Neural crest cell (in vitro differentiated cells): ENCODE results near the gene ADI1. TPM values are rescaled to one million over a fixed set of nuclear protein-coding genes. Genes with fewer than 3 reads are reported as not detected.

Source experiments
- DNase-seq: peaks from one replicate; pipeline ENCODE4 v3.0.0; 2021; ENCODE audit warnings: low read depth, mixed read lengths, low spot score
- H3K27ac Mint-ChIP-seq: one replicate; pipeline ENCODE4 v1.8.0; 2021; ENCODE audit warnings: mild to moderate bottlenecking, mixed read lengths; ENCODE audit not compliant: unreplicated experiment
- H3K27me3 Mint-ChIP-seq: 2 replicates; pipeline ENCODE4 v1.8.0; 2021; ENCODE audit warnings: low read depth, mild to moderate bottlenecking, mixed read lengths
- H3K36me3 Mint-ChIP-seq: 2 replicates; pipeline ENCODE4 v1.8.0; 2021; ENCODE audit warnings: low read depth, mild to moderate bottlenecking, mixed read lengths
- H3K4me1 Mint-ChIP-seq: 2 replicates; pipeline ENCODE4 v1.8.0; 2021; ENCODE audit warnings: mixed read lengths
- H3K4me3 Mint-ChIP-seq: one replicate; pipeline ENCODE4 v1.8.0; 2021; ENCODE audit warnings: mild to moderate bottlenecking, mixed read lengths
- H3K9me3 Mint-ChIP-seq: 2 replicates; pipeline ENCODE4 v1.8.0; 2021; ENCODE audit warnings: mixed read lengths
- long read RNA-seq: library from polyadenylated mRNA; unstranded; transcript quantifications from one replicate; pipeline ENCODE4 v2.0.0, GENCODE V29; 2020
- total RNA-seq: library from RNA; stranded (reverse); gene quantifications from 2 replicates; pipeline ENCODE4 v1.2.1, GENCODE V29; 2021
- TF ChIP-seq, protein P1 (sequence below): fragments of 200-600 bp; sonication (generic); conservative IDR thresholded peaks from 2 replicates; pipeline ENCODE4 v1.5.0; 2021; ENCODE audit warnings: antibody characterized with exemption, mild to moderate bottlenecking

Gene ADI1, protein sequence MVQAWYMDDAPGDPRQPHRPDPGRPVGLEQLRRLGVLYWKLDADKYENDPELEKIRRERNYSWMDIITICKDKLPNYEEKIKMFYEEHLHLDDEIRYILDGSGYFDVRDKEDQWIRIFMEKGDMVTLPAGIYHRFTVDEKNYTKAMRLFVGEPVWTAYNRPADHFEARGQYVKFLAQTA
- total RNA-seq: 32.4 and 32.8 TPM in 2 replicates
- long read RNA-seq, transcript ADI1-201 (4 exons, 2,391 nt): major isoform, 114 of 122 reads
- long read RNA-seq, partial matches to known transcripts: 3 of 122 reads
- long read RNA-seq, other reads (novel, unspliced or antisense): 3 of 122 reads

DNA sequence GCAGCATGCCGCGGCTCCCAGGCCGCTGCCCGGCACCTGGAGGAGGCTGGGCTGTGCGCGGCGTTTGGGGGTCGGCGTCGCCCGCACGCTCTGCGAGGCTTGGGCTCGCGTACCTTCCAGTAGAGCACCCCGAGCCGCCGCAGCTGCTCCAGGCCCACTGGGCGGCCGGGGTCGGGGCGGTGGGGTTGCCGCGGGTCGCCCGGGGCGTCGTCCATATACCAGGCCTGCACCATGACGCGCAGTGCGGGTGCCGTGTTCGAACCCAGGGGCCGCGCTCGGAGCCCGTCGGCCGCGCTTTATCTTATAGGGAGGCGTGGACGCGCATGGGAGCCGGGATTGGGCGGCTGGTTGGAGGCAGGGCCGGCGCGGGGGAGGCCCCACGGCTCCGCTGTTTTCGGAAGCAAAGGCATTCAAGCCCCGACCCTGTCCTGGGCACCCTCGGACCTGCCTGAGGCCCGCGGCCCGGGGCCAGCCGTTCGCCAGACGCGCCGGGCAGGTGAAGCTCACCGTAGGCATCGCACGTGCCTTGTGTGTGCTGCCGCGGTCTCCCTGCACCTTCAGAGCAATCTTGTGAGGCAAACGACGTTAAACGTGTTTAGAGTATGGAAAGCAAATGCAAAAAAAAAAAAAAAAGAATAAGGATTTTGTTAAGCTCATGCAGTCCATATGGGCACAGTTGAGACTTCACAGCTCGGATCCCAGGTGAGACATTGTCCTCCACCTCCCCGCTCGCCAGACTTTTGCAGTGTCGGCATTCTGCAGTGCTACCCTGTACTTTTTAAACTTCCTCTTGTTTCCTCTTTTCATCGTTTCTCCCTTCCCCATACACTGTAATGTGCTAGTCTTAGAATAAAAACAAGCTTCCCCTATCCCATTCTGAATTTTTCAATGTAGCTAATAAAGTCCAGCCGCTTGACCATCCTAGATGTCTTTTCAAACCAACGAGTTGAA, at the start of gene ADI1:
TSS of gene ADI1 (minus strand) at position 277 of the 951 bp plus-strand sequence. CDS start at position 233, 44 bp downstream.
- TF ChIP-seq, protein P1, sequence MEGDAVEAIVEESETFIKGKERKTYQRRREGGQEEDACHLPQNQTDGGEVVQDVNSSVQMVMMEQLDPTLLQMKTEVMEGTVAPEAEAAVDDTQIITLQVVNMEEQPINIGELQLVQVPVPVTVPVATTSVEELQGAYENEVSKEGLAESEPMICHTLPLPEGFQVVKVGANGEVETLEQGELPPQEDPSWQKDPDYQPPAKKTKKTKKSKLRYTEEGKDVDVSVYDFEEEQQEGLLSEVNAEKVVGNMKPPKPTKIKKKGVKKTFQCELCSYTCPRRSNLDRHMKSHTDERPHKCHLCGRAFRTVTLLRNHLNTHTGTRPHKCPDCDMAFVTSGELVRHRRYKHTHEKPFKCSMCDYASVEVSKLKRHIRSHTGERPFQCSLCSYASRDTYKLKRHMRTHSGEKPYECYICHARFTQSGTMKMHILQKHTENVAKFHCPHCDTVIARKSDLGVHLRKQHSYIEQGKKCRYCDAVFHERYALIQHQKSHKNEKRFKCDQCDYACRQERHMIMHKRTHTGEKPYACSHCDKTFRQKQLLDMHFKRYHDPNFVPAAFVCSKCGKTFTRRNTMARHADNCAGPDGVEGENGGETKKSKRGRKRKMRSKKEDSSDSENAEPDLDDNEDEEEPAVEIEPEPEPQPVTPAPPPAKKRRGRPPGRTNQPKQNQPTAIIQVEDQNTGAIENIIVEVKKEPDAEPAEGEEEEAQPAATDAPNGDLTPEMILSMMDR: no peak
- DNase-seq: peak; percentile 67
- Mint-ChIP-seq H3K4me1 (peaks cover 25% of the 10 kb centered on the region), H3K9me3 (peaks cover 3% of the 10 kb centered on the region), H3K36me3 (peaks cover 14% of the 10 kb centered on the region), H3K27me3 (no peaks in the 10 kb centered on the region), H3K4me3 (peak within 1 kb of the TSS; percentile 85), H3K27ac (peak within 1 kb of the TSS; percentile 77)

DNA sequence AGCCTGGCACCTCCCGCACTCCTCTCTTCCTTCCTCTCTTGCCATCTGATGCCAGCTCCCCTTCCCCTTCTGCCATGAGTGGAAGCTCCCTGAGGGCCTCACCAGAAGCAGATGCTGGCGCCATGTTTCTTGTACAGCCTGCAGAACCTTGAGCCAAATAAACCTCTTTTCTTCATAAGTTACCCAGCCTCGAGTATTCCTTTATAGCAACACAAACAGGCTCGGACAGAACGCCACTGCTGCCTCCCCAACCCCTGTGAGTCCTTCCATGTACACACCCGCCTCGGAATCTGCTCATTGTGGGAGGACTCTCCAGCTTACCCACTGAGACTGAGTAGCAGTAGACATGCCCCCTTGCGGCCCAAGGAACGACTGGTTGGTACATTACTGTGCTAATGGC, 47.5 kb upstream of the ADI1 start:
- TF ChIP-seq, protein P1: no peak
- Mint-ChIP-seq H3K4me1 (no peaks in the 10 kb centered on the region), H3K36me3 (no peaks in the 10 kb centered on the region), H3K9me3 (no peaks in the 10 kb centered on the region), H3K4me3 (no peak overlapping the region), H3K27me3 (no peaks in the 10 kb centered on the region), H3K27ac (no peak overlapping the region)
- no peak for DNase-seq

DNA sequence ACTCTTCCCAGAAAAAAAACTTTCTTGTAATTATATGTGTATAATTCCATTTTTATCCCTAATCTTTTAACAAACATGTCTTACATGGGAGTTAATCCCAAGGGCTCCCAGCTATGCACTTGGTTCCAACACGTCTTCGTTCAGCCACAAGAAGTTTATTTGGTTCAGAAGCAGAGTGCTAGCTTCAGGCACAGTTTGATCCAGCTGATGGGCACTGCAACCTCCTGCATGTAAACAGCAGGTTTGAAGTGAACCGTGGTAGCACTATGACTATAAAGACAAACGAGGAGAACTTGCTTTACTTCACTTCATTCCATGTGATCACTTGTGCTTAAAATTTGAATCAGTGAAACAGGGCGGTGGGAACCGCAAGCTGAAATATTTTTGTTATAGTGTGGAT, 45.8 kb upstream of the ADI1 start:
- Mint-ChIP-seq H3K4me1 (no peaks in the 10 kb centered on the region), H3K4me3 (no peak overlapping the region), H3K27ac (no peak overlapping the region), H3K36me3 (no peaks in the 10 kb centered on the region), H3K9me3 (no peaks in the 10 kb centered on the region), H3K27me3 (no peaks in the 10 kb centered on the region)
- TF ChIP-seq, protein P1: no peak
- no peak for DNase-seq

DNA sequence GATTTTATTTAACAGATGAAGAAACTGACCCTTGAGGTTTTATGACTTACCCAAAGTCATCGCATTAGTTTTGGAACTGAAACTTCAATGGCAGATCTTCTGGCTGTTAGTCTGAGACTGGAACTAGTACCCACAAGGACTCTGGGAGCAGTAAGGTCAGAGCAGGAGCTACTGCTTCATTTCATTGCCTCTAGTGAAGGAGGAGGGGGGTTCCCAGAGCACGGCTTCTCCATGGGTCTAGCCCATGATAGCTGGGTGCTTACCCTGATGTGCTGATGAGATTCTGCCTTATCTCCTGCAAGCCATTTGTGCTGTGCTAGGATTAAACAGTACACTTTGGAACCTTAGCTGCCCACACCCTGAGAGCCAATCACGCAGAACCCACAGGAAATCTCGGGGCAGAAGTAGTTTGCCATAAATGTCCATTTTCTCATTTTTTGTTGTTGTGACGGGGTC, 44.2 kb upstream of the ADI1 start:
- no peaks in the 10 kb centered on the region for H3K9me3 Mint-ChIP-seq
- TF ChIP-seq, protein P1: no peak
- no peak overlapping the region for H3K4me3 Mint-ChIP-seq
- no peak for DNase-seq
- H3K4me1 Mint-ChIP-seq: peaks cover 8% of the 10 kb centered on the region
- H3K27me3 Mint-ChIP-seq: no peaks in the 10 kb centered on the region
- no peak overlapping the region for H3K27ac Mint-ChIP-seq
- H3K36me3 Mint-ChIP-seq: peaks cover 3% of the 10 kb centered on the region

DNA sequence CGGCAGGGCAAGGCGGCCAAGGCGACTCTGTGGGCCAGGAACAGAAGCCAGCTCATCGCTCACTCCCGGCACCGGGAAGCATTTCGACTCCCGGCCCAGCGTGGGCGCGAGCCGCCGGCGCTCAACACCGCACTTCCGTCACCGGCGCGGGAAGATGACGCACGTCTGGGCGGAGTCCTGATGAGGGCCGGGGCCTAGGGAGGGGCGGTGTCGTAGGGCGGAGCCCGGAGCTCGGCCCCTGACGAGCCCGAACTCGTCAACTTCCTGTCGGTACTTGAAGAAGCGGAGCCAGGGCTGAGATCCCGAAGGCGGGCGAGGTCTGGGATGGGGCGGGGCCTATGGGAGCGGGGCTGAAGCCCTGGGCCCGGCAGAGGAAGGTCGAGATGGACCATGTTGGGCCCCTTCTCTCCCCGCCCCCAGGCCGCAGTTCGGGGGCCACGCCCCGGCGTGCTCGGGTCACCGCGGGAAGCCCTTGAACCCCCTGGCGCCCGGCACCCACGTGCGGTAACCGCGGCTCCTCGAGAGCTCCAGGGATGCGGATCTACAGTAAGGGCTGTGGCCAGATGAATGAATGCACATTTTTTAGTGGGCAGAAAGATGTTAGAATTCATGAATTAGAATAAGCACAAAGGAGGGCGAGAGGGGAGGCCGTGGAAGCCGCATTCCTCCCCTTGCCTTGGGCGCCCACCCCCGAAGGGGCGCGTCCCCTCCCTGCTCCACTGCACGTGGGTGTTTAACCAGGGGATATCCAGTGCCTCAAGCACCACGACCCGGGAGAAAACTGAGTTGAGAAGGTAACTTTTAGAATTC, 39.1 kb upstream of the ADI1 start, which contains the start of gene RNASEH1:
TSS of gene RNASEH1 (minus strand) at position 129 of the 810 bp plus-strand sequence. CDS start at position 56, 73 bp downstream.
- no peaks in the 10 kb centered on the region for H3K27me3 Mint-ChIP-seq
- H3K4me3 Mint-ChIP-seq: peak within 1 kb of the TSS; percentile 91
- peaks cover 8% of the 10 kb centered on the region for H3K36me3 Mint-ChIP-seq
- DNase-seq: peak; percentile 97
- TF ChIP-seq, protein P1: no peak
- no peaks in the 10 kb centered on the region for H3K9me3 Mint-ChIP-seq
- peak within 1 kb of the TSS; percentile 97 for H3K27ac Mint-ChIP-seq
- H3K4me1 Mint-ChIP-seq: peaks cover 22% of the 10 kb centered on the region
